Activated CD4-positive, alpha-beta T cell treated with anti-CD3 and anti-CD28 coated beads for 36 hours (primary cell): Measurements from ENCODE around the gene EXOSC1. TPM values are rescaled to one million over a fixed set of nuclear protein-coding genes. Genes with fewer than 3 reads are reported as not detected.
A peak's percentile ranks its signal among the peaks of the same experiment; 100 is the strongest.

Source experiments
- ATAC-seq: fragments of 200-7000 bp; cut with Tn5 transposase; one replicate; pipeline ENCODE4 v1.10.0; 2021; ENCODE audit warnings: mild to moderate bottlenecking, moderate library complexity
- CTCF ChIA-PET: fragments of 350-600 bp; sonication (Branson Sonifier 250); formaldehyde crosslinking; loops from one replicate; lab custom pipeline; 2021; ENCODE audit warnings: antibody characterized with exemption; lab: Charles Lee
- POLR2A ChIA-PET: fragments of 350-600 bp; sonication (Branson Sonifier 250); formaldehyde crosslinking; loops from one replicate; lab custom pipeline; 2021; ENCODE audit warnings: antibody characterized with exemption, inconsistent platforms; lab: Charles Lee
- DNase-seq: peaks from one replicate; pipeline ENCODE4 v3.0.0-alpha.2; 2020
- H3K27ac Mint-ChIP-seq: one replicate; pipeline ENCODE4 v1.8.0; 2021; ENCODE audit warnings: mixed read lengths
- H3K27me3 Mint-ChIP-seq: one replicate; pipeline ENCODE4 v1.8.0; 2021; ENCODE audit warnings: mixed read lengths
- H3K36me3 Mint-ChIP-seq: one replicate; pipeline ENCODE4 v1.8.0; 2021; ENCODE audit warnings: low read depth, mixed read lengths
- H3K4me1 Mint-ChIP-seq: one replicate; pipeline ENCODE4 v1.8.0; 2021; ENCODE audit warnings: mixed read lengths
- H3K4me3 Mint-ChIP-seq: one replicate; pipeline ENCODE4 v1.8.0; 2021; ENCODE audit warnings: mild to moderate bottlenecking, moderate library complexity, mixed read lengths
- H3K9me3 Mint-ChIP-seq: one replicate; pipeline ENCODE4 v1.8.0; 2021; ENCODE audit warnings: low read depth, mixed read lengths
- intact Hi-C, 2 experiments: fragments of 100-400 bp; cut with DNase I in 1 of 2; cut with micrococcal nuclease in 1 of 2; formaldehyde crosslinking; loops; one replicate each; pipeline versions ENCODE4 v1.14.2 to v1.15.1; 2022 to 2024; cut with DNase I, micrococcal nuclease
- total RNA-seq, 2 experiments: library from RNA; stranded (reverse); gene quantifications; one replicate each; pipeline ENCODE4 v1.2.3, GENCODE V29; 2021

EXOSC1 gene, protein sequence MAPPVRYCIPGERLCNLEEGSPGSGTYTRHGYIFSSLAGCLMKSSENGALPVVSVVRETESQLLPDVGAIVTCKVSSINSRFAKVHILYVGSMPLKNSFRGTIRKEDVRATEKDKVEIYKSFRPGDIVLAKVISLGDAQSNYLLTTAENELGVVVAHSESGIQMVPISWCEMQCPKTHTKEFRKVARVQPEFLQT
- total RNA-seq: 10 to 100 TPM; 52.3 to 54.2 TPM

DNA sequence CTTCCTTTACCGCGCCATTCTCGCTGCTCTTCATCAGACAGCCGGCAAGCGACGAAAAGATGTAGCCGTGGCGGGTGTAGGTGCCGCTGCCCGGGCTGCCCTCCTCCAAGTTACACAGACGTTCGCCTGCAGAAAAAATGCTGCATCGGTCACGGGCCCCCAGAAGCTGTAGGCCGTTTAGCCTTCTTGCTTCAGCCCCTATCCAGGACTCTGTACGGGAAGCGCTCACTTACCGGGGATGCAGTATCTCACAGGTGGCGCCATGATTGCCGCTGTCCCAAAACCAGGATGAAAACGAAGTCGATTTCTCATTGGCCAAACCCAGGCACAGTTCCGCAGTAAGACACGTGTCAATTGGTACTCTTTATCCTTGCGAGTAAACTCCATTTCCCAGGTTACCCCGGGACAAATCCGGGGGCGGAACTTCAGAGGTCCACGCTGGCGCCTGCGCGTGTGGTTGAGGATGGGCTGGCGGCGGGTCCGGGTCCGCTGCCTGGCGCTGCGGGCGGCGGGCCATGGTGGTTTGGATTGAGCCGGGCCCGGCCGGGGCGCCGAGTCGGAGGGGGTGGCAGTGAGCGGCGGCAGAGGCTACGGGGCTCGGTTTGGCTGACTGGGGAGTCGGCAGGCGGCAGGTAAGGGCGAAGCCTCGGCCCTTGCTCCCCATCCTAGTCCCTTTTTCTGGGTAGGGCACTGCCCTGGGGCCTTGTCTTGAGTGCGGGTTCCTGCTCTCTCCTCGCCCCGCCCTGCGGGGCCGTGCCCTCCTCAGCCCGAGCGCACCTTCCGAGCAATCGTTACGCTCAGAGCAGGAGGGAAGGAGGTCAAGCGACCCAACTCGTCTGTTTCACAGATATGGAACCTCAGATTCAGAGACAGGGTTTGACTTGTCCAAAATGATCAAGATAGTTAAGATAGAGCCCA is at the start of gene EXOSC1, which contains the start of gene ZDHHC16:
Gene EXOSC1, minus strand, starts transcription at position 285 of the 918 bp plus-strand sequence. Its CDS starts 21 bp downstream, at position 264.
Gene ZDHHC16, plus strand, starts transcription at position 454 of the 918 bp plus-strand sequence. CDS start 5,501 bp downstream, outside the sequence.
- H3K36me3 Mint-ChIP-seq: peaks cover 26% of the 10 kb centered on the region
- H3K27me3 Mint-ChIP-seq: no peaks in the 10 kb centered on the region
- ATAC-seq (peak; percentile 91), DNase-seq (peak; percentile 96)
- POLR2A ChIA-PET: interaction anchor here (0.7 to 2.9 kb wide), 3 partner anchors 21 to 32 kb away, joined by 3 to 19 read pairs (median 5); no protein-coding TSS in a partner anchor
- peak within 1 kb of the TSS; percentile 90 for H3K27ac Mint-ChIP-seq
- intact Hi-C loops: loop anchor here (1.0 kb wide), 9 partner anchors 33 to 614 kb away; partner anchors contain the start of genes MMS19 (in 2 of the 2), UBTD1 (in 2 of the 2), ARHGAP19 (in 1 of the 2) and AVPI1 (in 1 of the 2)
- H3K4me3 Mint-ChIP-seq: peak within 1 kb of the TSS; percentile 86
- H3K4me1 Mint-ChIP-seq: peaks cover 55% of the 10 kb centered on the region
- no peaks in the 10 kb centered on the region for H3K9me3 Mint-ChIP-seq
- CTCF ChIA-PET: interaction anchor here (1.1 to 3.6 kb wide), 5 partner anchors 18 to 41 kb away, joined by 4 to 61 read pairs (median 6); partner anchors contain the start of gene RRP12

DNA sequence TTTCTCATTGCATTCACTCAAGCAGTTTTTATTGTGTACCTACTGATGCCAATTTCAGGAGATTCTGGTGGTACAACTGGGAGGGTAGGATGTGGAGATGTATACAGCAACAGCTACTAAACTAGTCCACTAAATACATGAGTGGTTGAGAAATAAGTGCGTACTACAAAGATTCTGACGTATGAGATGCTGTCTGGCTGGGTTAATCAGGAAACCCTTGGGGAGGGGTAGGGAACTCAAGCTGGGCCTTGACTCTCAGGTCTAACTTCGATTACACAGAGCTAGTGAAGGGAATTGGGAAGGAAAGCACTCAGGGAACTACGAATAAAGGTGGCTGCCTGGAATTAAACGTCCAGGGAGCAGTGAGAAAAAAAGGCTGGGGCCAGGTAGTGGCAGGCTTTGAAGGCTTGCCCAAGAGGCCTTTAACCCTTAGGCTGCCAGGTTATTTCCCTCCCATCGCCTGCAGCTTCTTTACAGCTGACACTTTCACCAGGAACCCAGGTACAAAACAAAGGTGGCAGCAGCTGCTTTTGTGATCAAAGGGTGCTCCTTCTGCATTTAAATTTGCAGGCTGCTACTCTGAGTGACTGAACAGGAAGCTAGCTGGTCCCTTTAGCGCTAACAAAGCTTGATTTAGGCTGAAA is 49.2 kb upstream of the EXOSC1 start:
- Mint-ChIP-seq H3K27me3 (peaks cover 3% of the 10 kb centered on the region), H3K36me3 (peaks cover 24% of the 10 kb centered on the region), H3K4me1 (peaks cover 51% of the 10 kb centered on the region), H3K27ac (peak overlapping the region; percentile 81), H3K9me3 (no peaks in the 10 kb centered on the region), H3K4me3 (peak overlapping the region; percentile 54)
- CTCF ChIA-PET: interaction anchor here (0.6 to 1.2 kb wide), 4 partner anchors 11 to 217 kb away, joined by 3 to 6 read pairs (median 4); no protein-coding TSS in a partner anchor
- POLR2A ChIA-PET: no interaction called here
- DNase-seq (peak; percentile 15), ATAC-seq (no peak)
- intact Hi-C loops: loop anchor here in 1 of 2 experiments (5.0 kb wide), 2 partner anchors 908 to 1937 kb away; partner anchors contain the start of genes GOT1 and TM9SF3

DNA sequence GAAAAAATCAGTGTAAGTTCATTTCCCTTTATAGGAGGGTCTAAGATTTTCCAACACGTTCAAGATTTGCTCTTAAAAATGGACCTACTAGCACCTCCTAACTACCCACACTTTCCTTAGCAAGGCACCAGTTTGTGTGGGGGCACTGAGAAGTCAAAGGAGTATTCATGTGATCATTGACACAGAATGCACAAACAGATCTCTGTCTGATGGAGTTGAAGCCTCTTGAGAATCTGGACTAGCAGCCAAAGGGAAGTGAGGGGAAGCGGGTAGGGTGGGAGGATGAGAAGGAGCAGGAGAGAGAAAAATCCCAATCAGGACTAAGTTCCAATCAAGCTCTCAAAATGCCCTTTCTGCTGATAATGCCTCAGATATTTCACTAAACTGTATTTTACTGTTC is 48.3 kb upstream of the EXOSC1 start:
- CTCF ChIA-PET: interaction anchor here (0.6 to 1.2 kb wide), 4 partner anchors 12 to 216 kb away, joined by 3 to 6 read pairs (median 4); no protein-coding TSS in a partner anchor
- Mint-ChIP-seq H3K4me3 (no peak overlapping the region), H3K9me3 (no peaks in the 10 kb centered on the region), H3K27ac (peak overlapping the region; percentile 60), H3K36me3 (peaks cover 24% of the 10 kb centered on the region), H3K27me3 (no peaks in the 10 kb centered on the region), H3K4me1 (peaks cover 52% of the 10 kb centered on the region)
- ATAC-seq (no peak), DNase-seq (no peak)
- POLR2A ChIA-PET: no interaction called here
- intact Hi-C loops: no loop called here

DNA sequence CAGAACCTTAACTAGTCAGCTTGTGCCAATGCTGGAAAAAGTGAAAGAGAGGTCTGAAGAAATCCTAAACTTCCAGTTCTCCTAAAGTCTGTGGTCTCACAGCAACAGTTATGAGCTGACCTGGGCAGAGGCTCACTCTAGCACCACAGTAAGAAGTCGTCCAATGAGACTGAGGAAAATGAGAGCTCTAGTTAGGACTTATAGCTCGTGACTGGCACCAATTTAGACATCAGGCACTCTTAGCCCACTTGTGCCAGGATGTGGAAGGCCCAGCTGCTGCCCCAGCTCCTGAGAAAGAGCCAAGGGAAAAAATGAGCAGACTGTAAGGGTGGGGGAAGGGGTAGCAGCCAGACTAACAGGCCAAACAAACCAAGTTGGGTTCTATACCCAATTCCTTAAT is 44.8 kb upstream of the EXOSC1 start:
- CTCF ChIA-PET: interaction anchor here (1.0 to 1.4 kb wide), 3 partner anchors 15 to 44 kb away, joined by 3 to 5 read pairs (median 4); no protein-coding TSS in a partner anchor

DNA sequence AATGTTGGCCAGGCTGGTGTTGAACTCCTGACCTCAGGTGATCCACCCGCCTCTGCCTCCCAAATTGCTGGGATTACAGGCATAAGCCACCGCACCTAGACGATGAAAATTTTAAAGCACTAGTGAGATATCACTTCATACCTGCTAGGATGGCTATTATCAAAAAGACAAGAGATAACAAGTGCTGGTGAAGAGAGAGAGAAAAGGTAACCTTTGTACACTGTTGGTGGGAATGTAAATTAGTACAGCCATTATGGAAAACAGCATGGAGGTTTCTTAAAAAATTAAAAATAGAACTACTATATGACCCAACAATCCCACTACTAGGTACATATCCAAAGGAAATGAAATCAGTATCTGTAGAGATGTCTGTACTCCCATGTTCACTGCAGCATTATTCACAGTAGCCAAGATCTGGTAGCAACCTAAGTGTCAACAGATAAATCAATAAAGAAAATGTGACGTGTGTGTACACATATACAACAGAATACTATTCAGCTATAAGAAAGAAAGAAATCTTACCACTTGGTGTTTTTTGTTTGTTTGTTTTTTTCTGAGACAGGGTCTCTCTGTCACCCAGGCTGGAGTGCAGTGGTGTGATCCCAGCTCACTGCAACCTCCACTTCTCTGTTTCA is 40.0 kb upstream of the EXOSC1 start:
- ATAC-seq (no peak), DNase-seq (no peak)
- ChIA-PET CTCF (interaction anchor here (1.2 kb wide), 1 partner anchor 68 kb away, joined by 3 read pairs; no protein-coding TSS in a partner anchor), POLR2A (no interaction called here)
- H3K4me1 Mint-ChIP-seq: peaks cover 24% of the 10 kb centered on the region
- no peak overlapping the region for H3K4me3 Mint-ChIP-seq
- peaks cover 28% of the 10 kb centered on the region for H3K36me3 Mint-ChIP-seq
- no peak overlapping the region for H3K27ac Mint-ChIP-seq
- intact Hi-C loops: no loop called here
- H3K27me3 Mint-ChIP-seq: no peaks in the 10 kb centered on the region
- no peaks in the 10 kb centered on the region for H3K9me3 Mint-ChIP-seq

More for the DNA sequence above, 44.8 kb upstream of the EXOSC1 start:
- POLR2A ChIA-PET: interaction anchor here (1.1 kb wide), 1 partner anchor 9 kb away, joined by 4 read pairs; no protein-coding TSS in a partner anchor
- intact Hi-C loops: no loop called here
- peak overlapping the region; percentile 65 for H3K27ac Mint-ChIP-seq
- H3K9me3 Mint-ChIP-seq: no peaks in the 10 kb centered on the region
- H3K4me1 Mint-ChIP-seq: peaks cover 48% of the 10 kb centered on the region
- peaks cover 23% of the 10 kb centered on the region for H3K36me3 Mint-ChIP-seq
- ATAC-seq (no peak), DNase-seq (no peak)
- H3K27me3 Mint-ChIP-seq: no peaks in the 10 kb centered on the region
- no peak overlapping the region for H3K4me3 Mint-ChIP-seq

DNA sequence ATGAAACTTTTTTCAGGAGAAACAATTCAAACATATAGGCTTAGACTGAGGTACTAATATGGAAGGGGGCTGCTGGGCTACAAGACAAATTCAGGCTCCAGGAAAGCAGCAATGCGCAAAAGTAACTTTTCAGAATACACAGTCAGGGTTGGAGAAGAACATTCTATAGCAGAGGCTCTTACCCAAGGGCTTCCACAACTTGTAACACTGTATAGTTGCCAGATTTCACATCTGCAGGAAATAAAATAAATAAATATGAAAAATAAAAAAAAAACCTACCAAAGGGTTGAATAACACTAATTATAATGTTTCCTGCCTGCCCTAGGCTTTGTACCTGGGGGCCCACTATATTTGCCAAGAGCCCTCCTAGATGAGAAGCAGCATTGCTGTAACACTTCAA is 38.1 kb upstream of the EXOSC1 start:
- Mint-ChIP-seq H3K27me3 (no peaks in the 10 kb centered on the region), H3K36me3 (peaks cover 34% of the 10 kb centered on the region), H3K9me3 (no peaks in the 10 kb centered on the region), H3K4me3 (no peak overlapping the region), H3K4me1 (peaks cover 11% of the 10 kb centered on the region), H3K27ac (no peak overlapping the region)
- POLR2A ChIA-PET: no interaction called here
- no peak for ATAC-seq
- DNase-seq: no peak
- CTCF ChIA-PET: interaction anchor here (0.6 kb wide), 1 partner anchor 486 kb away, joined by 3 read pairs; no protein-coding TSS in a partner anchor
- intact Hi-C loops: no loop called here

DNA sequence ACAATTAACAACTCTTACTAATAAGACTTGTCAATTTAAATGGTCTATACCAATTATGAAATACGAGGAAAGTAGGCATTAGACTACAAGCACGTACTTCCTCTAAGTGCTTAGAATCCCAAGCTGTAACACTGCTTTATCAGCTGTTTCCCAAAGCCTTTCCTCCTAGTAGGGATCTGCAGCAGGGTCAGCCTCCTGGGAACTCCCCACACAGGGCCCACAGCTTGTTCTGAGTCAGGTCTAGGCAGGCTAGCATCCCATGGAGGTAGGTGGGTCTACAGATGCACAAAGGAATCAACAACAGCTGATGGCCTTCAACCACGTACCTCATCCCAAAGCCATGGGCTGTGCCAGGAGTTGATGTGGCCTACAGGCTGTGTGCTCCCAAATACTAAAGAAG is 37.7 kb upstream of the EXOSC1 start:
- peaks cover 9% of the 10 kb centered on the region for H3K4me1 Mint-ChIP-seq
- ChIA-PET POLR2A (no interaction called here), CTCF (interaction anchor here (0.7 to 0.9 kb wide), 2 partner anchors 19 to 77 kb away, joined by 3 read pairs; no protein-coding TSS in a partner anchor)
- H3K27ac Mint-ChIP-seq: no peak overlapping the region
- H3K4me3 Mint-ChIP-seq: no peak overlapping the region
- DNase-seq (no peak), ATAC-seq (no peak)
- H3K36me3 Mint-ChIP-seq: peaks cover 35% of the 10 kb centered on the region
- intact Hi-C loops: no loop called here
- no peaks in the 10 kb centered on the region for H3K27me3 Mint-ChIP-seq
- H3K9me3 Mint-ChIP-seq: no peaks in the 10 kb centered on the region

DNA sequence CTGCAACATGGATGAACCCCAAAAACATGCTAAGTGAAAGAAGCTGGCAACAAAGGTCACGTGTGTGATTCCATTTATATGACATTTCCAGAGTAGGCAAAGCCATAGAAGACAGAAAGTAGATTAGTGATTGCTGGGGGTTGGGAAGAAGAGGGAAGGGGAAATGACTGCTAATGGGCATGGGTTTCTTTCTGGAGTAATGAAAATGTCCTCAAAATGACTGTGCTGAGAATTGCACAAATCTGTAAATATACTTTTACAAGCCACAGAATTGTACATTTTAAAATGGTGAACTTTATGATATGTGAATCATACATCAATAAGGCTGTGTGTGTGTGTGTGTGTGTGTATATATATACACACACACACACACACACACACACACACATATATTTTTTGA is 36.6 kb upstream of the EXOSC1 start:
- ChIA-PET CTCF (interaction anchor here (0.6 to 0.9 kb wide), 2 partner anchors 47 to 75 kb away, joined by 3 to 4 read pairs; no protein-coding TSS in a partner anchor), POLR2A (no interaction called here)
- Mint-ChIP-seq H3K27me3 (no peaks in the 10 kb centered on the region), H3K27ac (no peak overlapping the region), H3K4me1 (peaks cover 4% of the 10 kb centered on the region), H3K36me3 (peaks cover 41% of the 10 kb centered on the region), H3K9me3 (no peaks in the 10 kb centered on the region), H3K4me3 (no peak overlapping the region)
- ATAC-seq (no peak), DNase-seq (no peak)
- intact Hi-C loops: no loop called here

DNA sequence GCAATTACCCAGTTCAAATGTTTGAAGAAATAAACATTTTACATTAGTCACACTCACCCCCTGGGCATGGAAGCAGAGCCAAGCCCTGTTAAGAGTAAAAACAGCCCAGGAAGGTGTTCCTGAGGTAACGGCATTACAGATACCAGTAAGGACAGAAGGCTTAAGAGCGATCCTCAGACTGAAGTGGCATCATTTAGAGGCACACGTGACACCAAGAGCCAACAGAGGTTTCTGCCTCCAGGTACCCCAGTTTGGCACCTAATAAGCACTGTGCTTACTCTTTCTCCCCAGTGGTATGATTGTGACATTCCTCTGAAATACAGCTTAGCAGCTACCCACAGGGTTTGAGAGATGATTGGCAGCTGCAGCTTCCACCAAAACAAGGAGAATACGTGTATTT is 35.3 kb upstream of the EXOSC1 start:
- Mint-ChIP-seq H3K36me3 (peaks cover 48% of the 10 kb centered on the region), H3K27me3 (no peaks in the 10 kb centered on the region), H3K4me3 (no peak overlapping the region), H3K4me1 (no peaks in the 10 kb centered on the region), H3K27ac (peak overlapping the region; percentile 51), H3K9me3 (no peaks in the 10 kb centered on the region)
- DNase-seq: no peak
- intact Hi-C loops: no loop called here
- ChIA-PET CTCF (interaction anchor here (0.6 kb wide), 2 partner anchors 53 to 57 kb away, joined by 3 read pairs; no protein-coding TSS in a partner anchor), POLR2A (no interaction called here)
- no peak for ATAC-seq

DNA sequence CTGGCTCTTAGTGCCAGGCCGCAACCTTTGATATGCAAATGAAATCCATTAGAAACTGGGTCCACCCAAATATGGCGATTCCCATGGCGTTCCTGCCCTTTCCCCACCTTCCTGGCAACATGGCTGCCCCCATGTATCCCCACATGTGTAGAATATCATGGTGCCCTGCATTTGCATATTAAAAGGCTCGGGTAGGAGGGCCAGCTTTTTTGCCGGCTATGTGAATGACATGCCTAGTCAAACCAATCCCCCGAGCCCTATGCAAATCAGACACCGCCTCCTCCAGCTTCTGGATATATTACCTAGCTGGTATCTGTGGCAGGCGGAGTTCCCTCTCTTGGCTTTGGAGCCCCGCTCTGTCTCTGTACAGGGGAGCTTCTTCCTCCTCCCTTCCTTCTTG is 34.1 kb upstream of the EXOSC1 start:
- no peak overlapping the region for H3K4me3 Mint-ChIP-seq
- CTCF ChIA-PET: no interaction called here
- H3K27ac Mint-ChIP-seq: no peak overlapping the region
- DNase-seq: no peak
- ATAC-seq: no peak
- POLR2A ChIA-PET: no interaction called here
- H3K9me3 Mint-ChIP-seq: no peaks in the 10 kb centered on the region
- intact Hi-C loops: no loop called here
- H3K4me1 Mint-ChIP-seq: no peaks in the 10 kb centered on the region
- peaks cover 52% of the 10 kb centered on the region for H3K36me3 Mint-ChIP-seq
- H3K27me3 Mint-ChIP-seq: no peaks in the 10 kb centered on the region
